Ishikawa (cell line): ENCODE measurements around the gene MYO9A.

Experiments
- CEBPB ChIP-seq: IDR thresholded peaks from 2 replicates; pipeline ENCODE4 v1.6.1; 2012
- CREB1 ChIP-seq: IDR thresholded peaks from 2 replicates; pipeline ENCODE4 v1.6.1; 2012; ENCODE audit warnings: low read depth
- EP300 ChIP-seq: IDR thresholded peaks from 2 replicates; pipeline ENCODE4 v1.6.1; 2012; ENCODE audit warnings: borderline replicate concordance
- MAX ChIP-seq: IDR thresholded peaks from 2 replicates; pipeline ENCODE4 v1.6.1; 2012
- NFIC ChIP-seq: IDR thresholded peaks from 2 replicates; pipeline ENCODE4 v1.6.1; 2012
- RAD21 ChIP-seq: IDR thresholded peaks from 2 replicates; pipeline ENCODE4 v1.6.1; 2012; ENCODE audit warnings: low read depth
- TAF1 ChIP-seq: IDR thresholded peaks from 2 replicates; pipeline ENCODE4 v1.6.1; 2012; ENCODE audit warnings: low read depth, mild to moderate bottlenecking
- TCF12 ChIP-seq: IDR thresholded peaks from 2 replicates; pipeline ENCODE4 v1.6.1; 2012; ENCODE audit warnings: low read depth
- TEAD4 ChIP-seq: IDR thresholded peaks from 2 replicates; pipeline ENCODE4 v1.6.1; 2012
- YY1 ChIP-seq: IDR thresholded peaks from 2 replicates; pipeline ENCODE4 v1.6.1; 2012; ENCODE audit warnings: low read depth
- ZBTB7A ChIP-seq: IDR thresholded peaks from 2 replicates; pipeline ENCODE4 v1.6.1; 2012; ENCODE audit warnings: low read depth
- TF ChIP-seq, protein P1 (sequence below): IDR thresholded peaks from 2 replicates; pipeline ENCODE4 v1.6.1; 2012; ENCODE audit warnings: low read depth, mild to moderate bottlenecking

DNA sequence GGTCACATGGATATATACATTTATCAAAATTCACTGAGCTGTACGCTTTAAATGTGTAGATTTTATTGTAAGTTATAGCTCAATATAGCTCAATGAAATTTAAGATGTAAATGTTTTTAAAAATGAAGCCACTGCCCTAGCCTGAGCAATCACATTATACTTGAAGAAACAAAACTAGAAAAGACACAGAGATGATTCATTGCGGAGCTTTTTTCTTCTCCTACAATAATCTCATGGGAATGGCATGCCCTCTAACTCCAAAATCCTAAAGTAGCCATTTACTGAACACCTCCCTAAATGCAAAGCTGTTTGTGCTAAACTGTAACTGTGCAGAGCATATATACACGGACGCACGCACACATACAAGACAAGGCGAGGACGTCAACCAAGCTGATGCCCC lies 84.2 kb downstream of the MYO9A start:
- TF ChIP-seq RAD21 (no peak), NFIC (no peak), MAX (no peak), CREB1 (no peak), CEBPB (no peak), TAF1 (no peak), TEAD4 (no peak), EP300 (no peak), TCF12 (no peak), YY1 (no peak), ZBTB7A (no peak)
- TF ChIP-seq, protein P1, sequence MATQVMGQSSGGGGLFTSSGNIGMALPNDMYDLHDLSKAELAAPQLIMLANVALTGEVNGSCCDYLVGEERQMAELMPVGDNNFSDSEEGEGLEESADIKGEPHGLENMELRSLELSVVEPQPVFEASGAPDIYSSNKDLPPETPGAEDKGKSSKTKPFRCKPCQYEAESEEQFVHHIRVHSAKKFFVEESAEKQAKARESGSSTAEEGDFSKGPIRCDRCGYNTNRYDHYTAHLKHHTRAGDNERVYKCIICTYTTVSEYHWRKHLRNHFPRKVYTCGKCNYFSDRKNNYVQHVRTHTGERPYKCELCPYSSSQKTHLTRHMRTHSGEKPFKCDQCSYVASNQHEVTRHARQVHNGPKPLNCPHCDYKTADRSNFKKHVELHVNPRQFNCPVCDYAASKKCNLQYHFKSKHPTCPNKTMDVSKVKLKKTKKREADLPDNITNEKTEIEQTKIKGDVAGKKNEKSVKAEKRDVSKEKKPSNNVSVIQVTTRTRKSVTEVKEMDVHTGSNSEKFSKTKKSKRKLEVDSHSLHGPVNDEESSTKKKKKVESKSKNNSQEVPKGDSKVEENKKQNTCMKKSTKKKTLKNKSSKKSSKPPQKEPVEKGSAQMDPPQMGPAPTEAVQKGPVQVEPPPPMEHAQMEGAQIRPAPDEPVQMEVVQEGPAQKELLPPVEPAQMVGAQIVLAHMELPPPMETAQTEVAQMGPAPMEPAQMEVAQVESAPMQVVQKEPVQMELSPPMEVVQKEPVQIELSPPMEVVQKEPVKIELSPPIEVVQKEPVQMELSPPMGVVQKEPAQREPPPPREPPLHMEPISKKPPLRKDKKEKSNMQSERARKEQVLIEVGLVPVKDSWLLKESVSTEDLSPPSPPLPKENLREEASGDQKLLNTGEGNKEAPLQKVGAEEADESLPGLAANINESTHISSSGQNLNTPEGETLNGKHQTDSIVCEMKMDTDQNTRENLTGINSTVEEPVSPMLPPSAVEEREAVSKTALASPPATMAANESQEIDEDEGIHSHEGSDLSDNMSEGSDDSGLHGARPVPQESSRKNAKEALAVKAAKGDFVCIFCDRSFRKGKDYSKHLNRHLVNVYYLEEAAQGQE = no peak
